Measurements from ENCODE around the gene TRIM66. TPM values are rescaled to one million over a fixed set of nuclear protein-coding genes. Genes with fewer than 3 reads are reported as not detected.

The TRIM66 gene
- total and polyA plus RNA-seq, 2 donors (not counting 1 experiment from before 2014, with no cell fraction given), result 3.9 to 13.7 TPM

DNA sequence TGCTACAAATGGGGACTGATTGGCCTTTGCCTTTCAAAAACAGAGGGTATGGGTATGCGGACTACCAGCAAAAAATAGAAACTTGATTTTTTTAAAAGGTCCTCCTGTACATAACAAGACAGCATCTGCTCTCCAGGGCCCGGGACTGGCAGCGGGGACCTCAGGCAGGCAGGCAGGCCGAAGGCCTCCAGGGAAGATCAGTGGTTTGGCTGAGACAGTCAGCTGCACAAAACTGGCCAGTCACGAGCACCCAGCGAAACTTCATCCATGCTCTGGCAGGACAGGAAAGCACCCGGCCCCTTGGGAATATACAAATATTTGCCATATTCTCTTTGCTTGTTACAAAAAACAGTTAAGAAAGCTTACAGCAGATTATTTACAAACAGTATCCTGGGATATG is 11.1 kb upstream of the TRIM66 start:
- no peaks in the 10 kb centered on the region for H4K20me1 ChIP-seq (ENCODE audit: control insufficient read depth, extremely low read depth, insufficient read depth, low read length)
- no peak overlapping the region for H3K4me2 ChIP-seq (ENCODE audit: extremely low read depth, insufficient read depth, low read length)
- no peak overlapping the region for H2AFZ ChIP-seq (ENCODE audit: low read length)
- no peak overlapping the region for H3K9ac ChIP-seq (ENCODE audit: insufficient read depth, low read length)
- no peak for TF ChIP-seq CTCF (conservative IDR thresholded peaks at IDR 0.05 in 1 of 2, IDR thresholded peaks at IDR 0.05 in 1 of 2; ENCODE audit: low read depth in 1 of 2, low read length in 2 of 2)
- no peak for TF ChIP-seq EZH2 (IDR thresholded peaks at IDR 0.05; ENCODE audit: low read length, missing control alignments)
- peaks cover 25% of the 10 kb centered on the region for H3K36me3 ChIP-seq (ENCODE audit: control insufficient read depth, insufficient read depth, low read length)
- no peak for DNase-seq (ENCODE audit: low read depth in 2 of 2)
- no peak overlapping the region for H3K27ac ChIP-seq (ENCODE audit: insufficient read depth, low read length)
- H3K4me3 ChIP-seq (replicated peaks in 1 of 4; ENCODE audit: control extremely low read depth in 1 of 4, insufficient read depth in 1 of 4, low read depth in 3 of 4, low read length in 4 of 4), result no peak overlapping the region
- no peaks in the 10 kb centered on the region for H3K9me3 ChIP-seq (ENCODE audit: control insufficient read depth, insufficient read depth, low read depth, low read length)
- peaks cover 9% of the 10 kb centered on the region for H3K4me1 ChIP-seq (ENCODE audit: control insufficient read depth, extremely low read depth, insufficient read depth, low read length)
- H3K79me2 ChIP-seq (ENCODE audit: control insufficient read depth, insufficient read depth, low read length), result peaks cover 3% of the 10 kb centered on the region
- H3K27me3 ChIP-seq (ENCODE audit: control insufficient read depth, insufficient read depth, low read length), result no peaks in the 10 kb centered on the region

- H3K4me3 ChIP-seq (replicated peaks in 1 of 4; ENCODE audit: control extremely low read depth in 1 of 4, insufficient read depth in 1 of 4, low read depth in 3 of 4, low read length in 4 of 4), result no peak overlapping the region
- no peak overlapping the region for H2AFZ ChIP-seq (ENCODE audit: low read length)
- no peak overlapping the region for H3K4me2 ChIP-seq (ENCODE audit: extremely low read depth, insufficient read depth, low read length)
- DNase-seq (ENCODE audit: low read depth in 2 of 2), result no peak
- peaks cover 11% of the 10 kb centered on the region for H3K4me1 ChIP-seq (ENCODE audit: control insufficient read depth, extremely low read depth, insufficient read depth, low read length)
- peaks cover 3% of the 10 kb centered on the region for H3K79me2 ChIP-seq (ENCODE audit: control insufficient read depth, insufficient read depth, low read length)
- H3K27ac ChIP-seq (ENCODE audit: insufficient read depth, low read length), result no peak overlapping the region
- H3K36me3 ChIP-seq (ENCODE audit: control insufficient read depth, insufficient read depth, low read length), result peaks cover 24% of the 10 kb centered on the region
- no peak overlapping the region for H3K9ac ChIP-seq (ENCODE audit: insufficient read depth, low read length)
- H3K27me3 ChIP-seq (ENCODE audit: control insufficient read depth, insufficient read depth, low read length), result no peaks in the 10 kb centered on the region
- H3K9me3 ChIP-seq (ENCODE audit: control insufficient read depth, insufficient read depth, low read depth, low read length), result no peaks in the 10 kb centered on the region
- H4K20me1 ChIP-seq (ENCODE audit: control insufficient read depth, extremely low read depth, insufficient read depth, low read length), result no peaks in the 10 kb centered on the region
- TF ChIP-seq CTCF (conservative IDR thresholded peaks at IDR 0.05 in 1 of 2, IDR thresholded peaks at IDR 0.05 in 1 of 2; ENCODE audit: low read depth in 1 of 2, low read length in 2 of 2) (no peak), EZH2 (IDR thresholded peaks at IDR 0.05; ENCODE audit: low read length, missing control alignments) (no peak)
Observed at GRCh38 chr11:8693010-8693551, 10.6 kb upstream of the TRIM66 start.

DNA sequence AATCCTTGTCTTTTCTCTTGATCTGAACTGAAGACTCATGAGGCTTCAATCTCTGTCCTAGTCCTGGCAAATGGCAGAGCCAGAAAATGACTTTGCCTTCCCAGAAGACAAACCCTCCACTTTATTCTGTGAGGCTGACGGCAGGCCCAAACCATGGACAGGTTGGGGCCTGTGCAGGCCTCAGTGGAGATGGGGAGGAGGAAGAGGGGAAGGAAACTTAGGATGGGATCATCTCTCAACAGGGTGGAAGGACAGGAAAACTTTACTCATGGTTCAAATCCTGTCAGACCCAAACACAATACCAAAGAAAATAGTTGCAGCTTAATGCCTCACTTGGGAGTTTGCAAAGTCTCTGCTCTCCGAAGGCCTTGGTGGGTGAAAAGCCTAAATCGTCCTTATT is 10.0 kb upstream of the TRIM66 start:
- H3K4me3 ChIP-seq (replicated peaks in 1 of 4; ENCODE audit: control extremely low read depth in 1 of 4, insufficient read depth in 1 of 4, low read depth in 3 of 4, low read length in 4 of 4), result no peak overlapping the region

More for the DNA sequence above, 10.0 kb upstream of the TRIM66 start:
- H3K9me3 ChIP-seq (ENCODE audit: control insufficient read depth, insufficient read depth, low read depth, low read length), result no peaks in the 10 kb centered on the region
- no peaks in the 10 kb centered on the region for H4K20me1 ChIP-seq (ENCODE audit: control insufficient read depth, extremely low read depth, insufficient read depth, low read length)
- H3K9ac ChIP-seq (ENCODE audit: insufficient read depth, low read length), result no peak overlapping the region
- no peak for DNase-seq (ENCODE audit: low read depth in 2 of 2)
- no peak overlapping the region for H3K27ac ChIP-seq (ENCODE audit: insufficient read depth, low read length)
- H3K4me2 ChIP-seq (ENCODE audit: extremely low read depth, insufficient read depth, low read length), result no peak overlapping the region
- TF ChIP-seq CTCF (conservative IDR thresholded peaks at IDR 0.05 in 1 of 2, IDR thresholded peaks at IDR 0.05 in 1 of 2; ENCODE audit: low read depth in 1 of 2, low read length in 2 of 2), result no peak
- peaks cover 3% of the 10 kb centered on the region for H3K79me2 ChIP-seq (ENCODE audit: control insufficient read depth, insufficient read depth, low read length)
- peaks cover 14% of the 10 kb centered on the region for H3K4me1 ChIP-seq (ENCODE audit: control insufficient read depth, extremely low read depth, insufficient read depth, low read length)
- peaks cover 21% of the 10 kb centered on the region for H3K36me3 ChIP-seq (ENCODE audit: control insufficient read depth, insufficient read depth, low read length)
- H3K27me3 ChIP-seq (ENCODE audit: control insufficient read depth, insufficient read depth, low read length), result no peaks in the 10 kb centered on the region
- H2AFZ ChIP-seq (ENCODE audit: low read length), result no peak overlapping the region

Measured in fibroblast of lung (primary cell).